HG02938 (cell line): ENCODE measurements around the gene WRNIP1.

Source experiments
- ATAC-seq: cut with Tn5 transposase; IDR thresholded peaks from one replicate; pipeline ENCODE4 v1.9.1; 2021; ENCODE audit warnings: mild to moderate bottlenecking, moderate library complexity; ENCODE audit not compliant: unreplicated experiment

Gene WRNIP1

DNA sequence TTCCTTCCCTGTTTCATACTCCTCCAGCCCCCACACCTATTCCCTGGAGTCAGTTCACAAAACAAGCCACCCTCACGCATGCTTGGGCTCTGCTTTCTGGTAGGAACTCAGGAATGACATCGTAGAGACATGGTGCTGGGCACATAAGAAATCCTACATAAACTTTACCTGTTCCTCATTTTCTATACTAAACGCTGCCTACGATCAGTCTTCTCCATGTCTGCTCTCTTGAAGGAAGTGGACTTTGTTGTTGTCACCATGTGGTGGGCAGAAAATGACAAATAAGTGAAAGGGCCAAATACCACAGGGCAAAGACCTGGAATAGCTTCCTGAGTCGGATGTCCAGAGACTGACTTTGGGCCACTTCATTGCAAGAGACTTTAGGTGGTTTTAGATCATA is 24.6 kb upstream of the WRNIP1 start:
- ATAC-seq, result no peak

- ATAC-seq, result no peak
Observed at GRCh38 chr6:2741756-2742155, 23.4 kb upstream of the WRNIP1 start.

DNA sequence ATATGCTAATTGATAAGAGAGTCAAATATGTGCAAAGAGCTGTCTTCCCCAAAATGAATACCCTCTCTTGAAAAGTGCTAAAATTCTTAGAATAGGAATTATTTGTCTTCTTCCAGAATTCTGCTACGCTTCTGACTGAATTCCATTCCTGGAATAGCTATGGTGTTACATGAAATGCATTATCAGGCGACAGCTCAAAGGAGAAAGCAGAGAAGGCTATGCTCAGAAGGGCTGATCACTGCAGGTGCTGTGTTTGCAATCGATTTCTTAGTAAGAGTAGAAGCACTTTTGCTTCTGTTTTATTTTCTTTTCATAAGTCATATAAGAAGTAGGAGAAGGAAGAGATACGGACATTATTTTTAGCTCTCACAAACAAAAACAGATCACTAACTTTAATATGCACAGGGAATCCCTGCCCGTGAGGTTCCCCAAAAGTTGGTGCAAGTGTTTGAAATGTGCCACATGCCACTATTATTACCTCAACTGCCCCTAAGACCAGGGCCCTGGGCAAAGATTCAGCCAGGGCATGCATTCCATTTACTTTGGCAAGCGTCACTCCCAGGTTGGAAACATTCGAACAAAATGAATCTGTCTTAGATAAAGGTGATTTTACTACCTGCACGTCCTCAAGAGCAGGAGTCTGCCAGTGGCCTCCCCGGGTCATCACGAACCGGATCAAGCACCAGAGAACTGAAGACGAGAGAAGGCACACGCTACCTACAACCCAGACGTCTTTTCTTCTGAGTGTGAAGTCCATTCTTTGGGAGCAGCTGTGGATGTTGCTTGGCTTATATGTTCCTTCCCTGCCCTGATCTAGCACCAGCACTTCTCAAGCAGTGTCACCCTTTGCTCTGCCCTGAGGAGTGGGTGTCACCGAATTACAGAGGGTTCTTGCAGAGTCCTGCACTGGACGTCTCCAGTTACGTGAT is 21.6 kb upstream of the WRNIP1 start:
- ATAC-seq, result no peak

GRCh38 chr6:2744209-2744771 is 20.9 kb upstream of the WRNIP1 start:
- no peak for ATAC-seq

DNA sequence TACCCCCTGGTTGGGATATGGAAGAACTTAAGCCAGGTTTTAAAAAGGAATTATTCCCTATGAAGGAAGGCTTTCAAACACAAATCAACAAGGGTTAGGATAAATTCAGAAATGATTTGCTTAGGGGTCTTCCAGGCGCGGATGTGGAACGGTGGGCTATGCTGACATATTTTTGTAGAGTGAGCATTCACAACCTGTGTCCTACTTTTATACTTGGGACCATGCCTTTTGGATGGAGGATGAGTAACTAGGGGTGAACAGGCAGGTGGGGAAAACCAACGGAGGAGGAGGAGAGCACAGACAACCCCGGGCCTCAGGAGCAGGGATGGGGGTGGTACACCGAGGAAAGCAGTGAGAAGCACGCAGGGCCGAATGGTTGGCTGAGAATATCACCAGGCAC is 20.4 kb upstream of the WRNIP1 start:
- ATAC-seq, result no peak

DNA sequence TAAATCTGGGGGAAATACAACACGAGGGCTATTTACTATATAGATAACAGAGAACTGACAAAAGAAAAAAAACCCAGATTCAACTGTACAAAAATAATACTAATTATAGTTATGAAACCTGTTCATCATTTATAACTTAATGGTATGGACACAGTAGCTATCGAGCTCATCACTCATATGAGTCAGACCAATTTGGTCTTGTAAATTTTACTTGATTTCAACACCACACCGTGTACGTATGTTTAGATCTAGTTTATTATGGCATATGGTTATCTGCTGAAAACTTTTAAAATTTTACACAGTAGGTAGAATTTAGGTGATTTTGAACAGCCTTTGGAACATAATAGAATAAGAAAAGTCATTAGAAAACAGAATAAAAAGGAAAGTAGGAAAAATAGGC is 19.9 kb upstream of the WRNIP1 start:
- no peak for ATAC-seq

- no peak for ATAC-seq
Observed at GRCh38 chr6:2746557-2747061, 18.6 kb upstream of the WRNIP1 start.

- ATAC-seq, result no peak
Observed at GRCh38 chr6:2748183-2748582, 17.0 kb upstream of the WRNIP1 start.

GRCh38 chr6:2749969-2750600 is 15.1 kb upstream of the WRNIP1 start:
- ATAC-seq, result no peak

DNA sequence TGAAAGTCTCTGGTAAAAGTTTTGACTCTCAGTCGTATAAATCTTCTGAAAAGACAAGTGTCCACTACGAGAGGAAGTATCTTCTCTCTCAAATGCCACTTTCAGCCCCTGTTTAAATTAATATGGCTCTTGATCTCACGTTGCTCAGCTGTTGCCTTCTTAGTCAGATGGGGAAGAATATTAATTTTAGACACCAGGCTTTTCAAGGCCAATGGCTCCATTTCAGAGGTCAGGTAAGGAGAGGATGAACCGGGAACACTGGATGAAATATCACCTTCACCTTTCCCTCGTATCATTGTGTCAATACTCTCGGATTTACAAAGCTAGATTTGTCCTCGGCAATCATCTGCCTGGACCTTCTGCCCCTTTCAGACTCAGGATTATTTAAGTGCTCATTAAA is 14.4 kb upstream of the WRNIP1 start, which contains the start of gene MYLK4:
Gene MYLK4 (minus strand): TSS at position 91 of the 400 bp plus-strand sequence. CDS start 1,628 bp downstream, outside the sequence.
- no peak for ATAC-seq

DNA sequence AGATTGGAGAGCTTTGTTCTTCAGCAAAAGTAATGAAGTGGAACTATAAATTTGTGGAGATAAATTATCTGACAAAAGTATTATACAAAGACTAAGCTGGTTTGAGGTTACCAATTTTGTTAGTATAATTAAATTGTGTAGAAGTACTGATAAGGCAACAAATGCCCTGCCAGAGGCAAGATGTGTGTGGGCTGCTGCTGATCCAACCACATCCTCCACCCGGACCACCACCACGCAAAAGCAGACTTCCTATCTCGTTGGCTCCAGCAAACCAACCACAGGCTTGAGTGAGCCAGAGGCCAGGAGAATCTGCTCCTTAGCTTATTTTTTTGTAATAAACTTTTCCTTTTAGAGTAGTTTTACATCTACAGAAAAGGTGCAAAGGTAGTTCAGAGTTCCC is 13.3 kb upstream of the WRNIP1 start:
- no peak for ATAC-seq

DNA sequence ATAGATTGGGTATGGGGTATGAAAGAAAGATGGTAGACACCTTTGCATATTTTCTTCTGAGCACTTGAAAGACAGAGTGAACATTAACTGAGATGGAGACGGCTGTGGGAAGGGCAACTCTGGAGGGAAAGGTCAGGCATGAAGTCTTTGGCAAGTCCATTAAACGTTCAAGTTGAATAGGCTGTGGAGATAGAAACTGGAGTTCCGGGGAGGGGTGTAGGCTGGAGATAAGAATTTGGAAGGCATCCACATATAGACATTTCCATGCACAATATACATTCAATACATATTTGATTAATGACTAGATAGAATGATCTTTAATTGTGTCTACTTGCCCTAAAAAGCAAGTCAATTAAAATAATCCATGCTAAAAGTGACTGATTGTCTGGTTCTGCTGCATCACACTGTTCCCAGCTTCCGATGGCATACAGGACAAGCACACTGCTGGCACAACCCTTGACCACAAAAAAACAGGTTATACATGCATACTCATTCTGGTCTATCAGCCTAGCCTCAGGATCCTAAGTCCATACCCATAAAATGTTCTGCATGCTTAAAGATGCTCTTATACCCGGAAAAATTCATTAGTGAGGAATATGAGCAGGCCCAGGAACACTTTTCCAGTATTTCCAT is 12.6 kb upstream of the WRNIP1 start:
- no peak for ATAC-seq

DNA sequence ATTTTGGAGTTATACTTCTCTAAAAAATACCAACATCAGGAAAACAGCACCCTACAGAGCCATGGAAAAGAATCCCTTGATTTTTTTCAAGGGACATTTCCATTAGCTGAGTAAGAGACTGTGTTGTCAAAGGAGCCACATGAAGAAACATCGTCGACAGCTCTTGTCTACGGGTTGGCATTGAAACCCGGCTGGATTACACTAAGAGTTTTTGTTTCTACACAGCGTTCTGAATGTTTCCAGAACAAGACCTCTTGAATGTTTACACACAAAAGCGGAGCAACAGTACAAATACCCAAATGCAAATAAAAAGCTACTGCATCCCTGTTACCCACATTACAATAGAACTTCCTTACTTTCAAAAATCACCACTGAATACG is 12.1 kb upstream of the WRNIP1 start:
- no peak for ATAC-seq

DNA sequence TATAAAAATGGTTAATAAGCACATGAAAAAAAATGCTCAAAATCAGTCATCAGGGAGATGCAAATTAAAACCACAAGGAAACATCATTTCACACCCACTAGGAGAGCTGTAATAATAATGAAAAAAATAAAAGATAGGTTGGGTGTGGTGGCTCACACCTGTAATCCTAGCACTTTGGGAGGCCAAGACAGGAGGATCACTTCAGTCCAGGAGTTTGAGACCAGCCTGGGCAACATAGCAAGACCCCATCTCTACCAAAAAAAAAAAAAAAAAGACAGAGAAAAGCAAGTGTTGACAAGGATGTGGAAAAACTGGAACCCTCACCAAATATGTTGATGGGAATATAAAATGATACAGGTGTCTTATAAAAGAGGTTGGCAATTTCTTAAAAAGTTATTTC is 11.4 kb upstream of the WRNIP1 start:
- ATAC-seq, result no peak

GRCh38 chr6:2754393-2754792 is 10.8 kb upstream of the WRNIP1 start:
- ATAC-seq, result no peak

GRCh38 chr6:2754911-2755310 is 10.3 kb upstream of the WRNIP1 start:
- ATAC-seq, result no peak

DNA sequence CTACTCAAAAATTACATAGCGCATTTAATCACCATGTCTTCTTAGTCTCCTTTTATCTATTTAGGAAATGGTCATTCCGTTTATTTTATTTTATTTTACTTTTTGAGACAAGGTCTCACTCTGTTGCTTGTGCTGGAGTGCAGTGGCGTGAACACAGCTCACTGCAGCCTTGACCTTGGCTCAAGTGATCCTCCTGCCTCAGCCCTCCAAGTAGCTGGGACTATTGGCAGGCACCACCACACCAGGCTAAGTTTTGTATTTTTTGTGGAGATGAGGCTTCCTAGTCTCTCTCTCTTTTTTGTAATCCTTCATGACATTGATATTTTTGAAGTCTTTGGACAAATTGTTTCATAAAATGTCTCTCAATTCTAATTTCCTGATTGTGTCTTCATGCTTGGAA is 9.7 kb upstream of the WRNIP1 start:
- no peak for ATAC-seq

DNA sequence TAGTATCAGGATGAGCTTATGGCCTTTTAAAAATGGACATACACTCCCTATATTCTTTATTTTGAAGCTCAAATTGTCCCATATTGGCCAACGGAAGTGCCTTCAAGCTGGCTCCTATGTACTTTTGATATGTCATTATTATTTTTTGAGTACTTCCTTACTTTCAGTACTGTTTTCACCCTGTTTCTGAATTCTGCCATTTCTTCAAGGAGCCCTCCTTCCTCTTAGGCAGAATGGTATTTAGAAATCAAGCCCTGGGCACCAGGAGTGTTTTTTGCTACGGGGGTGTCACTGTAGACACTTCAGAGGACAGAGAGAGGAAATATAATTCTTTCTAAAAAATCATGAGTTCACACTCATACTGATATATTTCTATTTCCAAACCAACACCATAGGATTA is 9.0 kb upstream of the WRNIP1 start:
- no peak for ATAC-seq

GRCh38 chr6:2756687-2757224 is 8.4 kb upstream of the WRNIP1 start:
- ATAC-seq, result no peak

- no peak for ATAC-seq
Observed at GRCh38 chr6:2758980-2759379, 6.2 kb upstream of the WRNIP1 start.
